Jurkat, Clone E6-1 (cell line): ENCODE measurements around the gene FZD4.
"Not testable (repeated sequence)": the region's sequence is repeated elsewhere in the genome, so short reads cannot be mapped to it uniquely, and the experiment has no call there.

ENCODE experiments used
- DNase-seq: peaks from one replicate; pipeline ENCODE4 v3.0.0-alpha.2; 2011; ENCODE audit warnings: low read depth, low spot score
- H3K4me3 ChIP-seq: 2 replicates; pipeline ENCODE4 v1.5.1; 2011; ENCODE audit warnings: mild to moderate bottlenecking, low read length, control low read depth, moderate library complexity

FZD4 gene

DNA sequence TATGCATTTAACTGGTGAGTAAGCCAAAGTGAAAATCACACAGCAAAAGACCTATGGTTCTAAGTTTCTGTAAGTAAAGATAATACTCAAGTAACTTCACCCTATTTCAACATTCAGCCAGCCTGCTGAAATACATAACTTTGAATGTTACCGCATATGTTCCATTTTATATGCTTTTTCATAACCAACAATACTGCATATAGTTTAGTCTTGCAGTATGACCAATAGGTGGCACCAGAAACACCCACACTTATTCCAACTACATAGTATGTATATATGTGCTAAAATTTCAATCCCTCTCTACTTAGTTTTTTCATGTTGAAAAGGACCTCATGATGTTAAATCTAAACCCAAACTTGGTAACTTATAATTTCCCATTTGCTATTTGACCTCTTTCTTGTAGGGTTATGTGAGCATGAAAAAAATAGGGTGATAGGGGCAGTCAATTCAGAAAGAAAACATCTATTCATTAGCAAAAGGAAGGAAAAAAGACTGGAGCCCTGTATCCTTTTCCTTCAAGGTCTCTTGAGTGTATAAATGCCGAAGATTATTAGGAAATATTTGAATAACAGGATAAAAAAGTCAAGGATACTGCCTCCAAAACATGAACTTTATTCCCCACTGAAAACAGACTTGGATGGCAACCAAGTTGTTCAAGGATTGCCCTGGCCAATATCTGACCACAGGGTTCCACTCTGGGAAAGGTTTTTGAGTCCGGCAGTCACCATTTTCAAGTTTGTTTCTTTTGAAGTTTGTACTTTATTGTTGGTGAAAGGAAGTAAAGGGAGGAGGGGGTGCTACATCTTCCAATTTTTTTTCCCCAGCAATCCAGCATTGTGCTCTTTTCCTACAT, 23.8 kb upstream of the FZD4 start:
- no peak overlapping the region for H3K4me3 ChIP-seq
- peak; percentile 31 for DNase-seq

DNA sequence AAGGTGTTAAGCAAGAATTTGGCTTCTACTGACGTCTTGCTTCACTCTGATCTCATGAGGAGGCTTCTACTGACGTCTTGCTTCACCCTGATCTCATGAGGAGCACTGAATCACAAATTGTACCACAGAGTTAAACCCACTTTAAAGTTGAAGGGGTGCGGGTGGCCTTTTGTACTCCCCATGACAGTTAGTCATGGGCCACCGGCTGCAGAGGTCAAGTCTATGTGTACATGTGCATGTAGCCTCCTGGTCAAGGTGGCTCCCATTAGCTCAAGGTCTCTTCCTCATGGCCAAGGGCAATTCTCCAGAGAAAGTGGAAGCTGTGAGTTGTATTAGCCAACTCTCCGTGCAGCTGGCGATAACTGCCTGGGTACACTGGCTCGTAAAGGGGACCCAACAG, 23.1 kb upstream of the FZD4 start:
- no peak overlapping the region for H3K4me3 ChIP-seq
- DNase-seq = no peak

DNA sequence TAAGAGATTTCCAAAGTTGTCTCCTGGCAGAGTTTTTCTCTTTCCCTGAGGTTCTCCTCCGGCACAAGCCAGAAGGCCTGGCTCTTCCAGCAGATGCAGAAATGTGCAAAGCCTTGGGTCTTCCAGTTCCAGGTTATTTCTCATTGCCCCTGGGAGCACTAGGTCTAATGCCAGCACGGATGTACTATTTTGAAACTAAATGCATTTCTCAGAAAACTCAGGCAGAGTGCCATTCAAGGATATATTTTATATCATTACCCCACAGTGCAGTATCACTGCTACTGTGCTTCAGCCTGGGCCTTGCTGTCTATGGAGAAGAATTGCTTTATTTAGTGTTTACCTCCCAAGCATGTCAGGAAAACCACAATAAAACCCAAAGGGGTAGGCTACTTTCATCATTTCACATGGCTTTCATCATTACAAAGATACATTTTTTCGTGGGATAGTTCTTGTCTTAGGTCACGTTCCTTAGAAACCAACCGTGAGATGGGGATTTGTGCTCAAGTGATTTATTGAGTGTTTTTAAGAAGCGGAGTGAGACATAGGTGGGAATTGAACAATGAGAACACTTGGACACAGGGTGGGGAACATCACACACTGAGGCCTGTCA, 22.4 kb upstream of the FZD4 start:
- H3K4me3 ChIP-seq = no peak overlapping the region
- no peak for DNase-seq

DNA sequence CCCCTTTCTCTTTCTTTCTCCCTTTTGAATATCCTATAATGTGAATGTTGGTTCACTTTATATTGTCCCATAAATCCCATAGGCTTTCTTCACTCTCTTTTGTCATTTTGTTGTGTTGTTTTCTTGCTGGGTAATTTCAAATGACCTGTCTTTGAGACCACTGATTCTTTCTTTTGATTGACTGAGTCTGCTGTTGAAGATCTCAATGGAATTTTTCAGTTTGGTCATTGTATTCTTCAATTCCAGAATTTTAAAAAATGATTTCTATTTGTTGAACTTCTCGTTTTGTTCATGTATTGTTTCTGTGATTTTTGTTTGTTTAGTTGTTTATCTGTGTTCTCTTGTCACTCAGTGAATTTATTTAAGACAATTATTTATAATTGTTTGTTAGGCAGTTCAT, 17.5 kb upstream of the FZD4 start:
- DNase-seq = no peak
- H3K4me3 ChIP-seq = no peak overlapping the region

DNA sequence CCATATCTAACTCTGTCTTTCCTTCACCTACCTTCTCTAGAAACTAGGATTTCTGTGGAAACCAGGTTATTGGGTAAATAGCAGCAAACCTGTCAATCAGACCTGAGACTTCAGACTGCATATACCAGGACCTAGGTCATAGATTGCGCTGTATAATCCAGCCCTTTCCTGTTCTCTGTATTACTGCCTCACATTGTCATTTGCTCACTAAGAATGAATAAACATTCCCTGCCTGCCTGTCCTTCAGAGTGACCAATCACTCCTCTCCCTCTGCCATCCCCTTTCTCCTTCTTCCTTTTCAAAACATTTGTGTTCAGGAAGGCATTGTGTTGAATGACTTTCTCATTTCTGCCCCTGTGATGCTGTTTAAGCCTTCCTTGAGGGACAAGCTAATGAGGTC, 14.1 kb upstream of the FZD4 start:
- H3K4me3 ChIP-seq = no peak overlapping the region
- DNase-seq = no peak

DNA sequence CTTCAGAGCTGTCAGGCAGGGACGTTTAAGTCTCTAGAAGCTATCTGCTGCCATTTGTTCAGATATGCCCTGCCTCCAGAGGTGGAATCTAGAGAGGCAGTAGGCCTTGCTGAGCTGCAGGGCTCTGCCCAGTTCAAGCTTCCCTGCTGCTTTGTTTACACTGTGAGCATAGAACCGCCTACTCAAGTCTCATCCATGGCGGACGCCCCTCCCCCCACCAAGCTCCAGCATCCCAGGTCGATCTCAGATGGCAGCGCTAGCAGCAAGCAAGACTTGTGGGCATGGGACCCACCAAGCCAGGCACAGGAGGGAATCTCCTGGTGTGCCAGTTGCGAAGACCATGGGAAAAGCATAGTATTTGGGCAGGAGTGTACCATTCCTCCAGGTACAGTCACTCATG, 12.4 kb upstream of the FZD4 start:
- H3K4me3 ChIP-seq, DNase-seq: not testable (repeated sequence)

DNA sequence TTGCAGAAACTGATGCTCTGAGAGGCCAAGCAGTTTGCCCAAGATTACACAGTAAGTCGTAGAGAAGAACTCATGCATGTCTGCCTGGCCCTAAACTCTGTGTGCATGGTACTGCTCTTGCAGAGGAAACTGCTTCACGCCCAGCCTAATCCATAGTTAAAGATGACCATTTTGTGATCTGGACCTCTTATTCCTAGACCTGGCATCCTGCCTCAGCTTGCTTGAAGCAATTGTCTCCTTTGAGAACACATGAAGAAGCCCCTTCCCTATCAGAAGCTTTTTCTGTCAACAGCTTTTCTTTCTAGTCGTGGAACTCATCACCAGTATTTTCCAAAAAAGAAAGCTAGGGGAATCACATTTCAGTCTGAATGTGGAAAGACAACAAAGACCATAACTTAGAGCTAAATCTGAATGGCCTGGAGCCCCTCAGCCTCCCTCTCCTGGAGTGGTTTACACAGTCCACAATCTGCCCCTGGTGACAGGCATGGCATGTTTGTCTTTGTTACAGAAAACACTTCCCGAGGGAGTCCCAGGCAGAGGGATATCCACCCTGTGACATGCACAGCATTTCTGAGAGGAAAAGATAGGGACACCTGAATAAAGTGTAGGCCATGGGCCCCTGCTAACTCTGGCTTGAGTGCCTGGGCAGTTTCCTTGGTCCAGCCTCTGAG, 2.9 kb upstream of the FZD4 start:
- DNase-seq = no peak
- no peak overlapping the region for H3K4me3 ChIP-seq

DNA sequence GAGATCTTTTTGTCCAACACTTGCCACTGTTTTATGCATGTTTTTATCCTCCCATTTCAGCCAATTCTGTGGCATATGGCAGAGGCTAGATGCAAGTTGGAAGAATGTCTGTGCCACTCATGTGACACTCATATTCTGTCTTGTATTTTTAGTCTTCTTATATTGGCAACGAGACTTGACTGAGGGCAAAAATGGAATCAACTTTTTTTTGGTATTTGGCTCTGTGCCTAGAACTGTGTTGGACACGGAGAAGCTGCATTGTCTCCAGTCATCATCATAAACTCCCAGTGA, 1.7 kb upstream of the FZD4 start:
- DNase-seq = no peak
- H3K4me3 ChIP-seq = no peak overlapping the region

DNA sequence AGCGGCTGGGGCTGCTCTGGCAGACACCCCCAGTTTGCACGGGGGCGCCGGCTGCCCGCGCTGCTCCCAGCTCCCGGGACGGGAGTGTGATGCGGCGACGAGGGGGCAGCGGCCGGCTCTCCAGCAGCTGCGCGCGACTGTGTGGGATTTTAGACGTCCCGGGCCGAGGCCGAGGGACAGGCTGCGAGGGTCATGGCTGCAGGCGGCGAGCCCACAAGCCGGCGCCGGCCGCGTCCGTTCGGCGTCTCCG, 159 bp downstream of the FZD4 start:
- DNase-seq = no peak
- H3K4me3 ChIP-seq = no peak overlapping the region

DNA sequence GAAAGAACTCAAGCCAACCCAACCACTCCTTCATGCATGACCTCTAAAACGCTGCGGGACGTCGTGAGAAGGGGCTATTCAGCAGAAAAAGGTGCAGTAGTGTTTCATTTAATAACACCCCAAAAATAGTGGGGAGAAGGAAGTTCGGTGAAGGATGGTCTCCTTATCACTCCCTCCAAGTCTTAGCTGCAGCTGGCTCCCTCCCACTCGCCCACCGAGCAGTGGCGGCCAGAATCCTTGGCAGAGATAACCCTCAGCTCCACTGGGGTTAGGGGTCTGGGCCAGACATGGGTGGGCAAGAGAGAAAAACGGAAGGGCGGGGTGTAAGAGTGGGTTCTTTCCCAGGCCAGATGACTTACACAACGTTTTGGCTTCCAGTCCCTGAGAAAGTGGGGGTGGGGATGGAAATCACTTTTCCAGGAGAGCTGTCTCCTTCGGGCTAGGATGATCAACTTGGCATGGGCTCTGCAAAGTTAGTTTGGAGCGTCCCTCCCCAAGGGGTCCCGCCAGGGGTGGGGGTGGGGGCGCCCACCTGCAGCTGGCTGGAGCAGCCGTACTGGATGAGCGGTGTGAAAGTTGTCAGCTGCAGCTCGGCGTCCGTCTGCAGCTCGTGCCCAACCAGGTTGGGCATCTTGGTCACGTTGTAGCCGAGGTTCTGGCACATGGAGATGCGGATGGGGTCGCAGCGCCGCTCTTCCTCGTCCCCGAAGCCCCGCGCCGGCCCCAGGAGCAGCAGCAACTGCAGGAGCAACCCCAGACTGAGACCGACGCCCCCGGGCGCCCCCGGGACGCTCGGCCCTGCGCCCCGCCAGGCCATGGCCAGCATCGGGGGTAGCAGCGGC, 705 bp downstream of the FZD4 start:
- no peak for DNase-seq
- H3K4me3 ChIP-seq = no peak overlapping the region

DNA sequence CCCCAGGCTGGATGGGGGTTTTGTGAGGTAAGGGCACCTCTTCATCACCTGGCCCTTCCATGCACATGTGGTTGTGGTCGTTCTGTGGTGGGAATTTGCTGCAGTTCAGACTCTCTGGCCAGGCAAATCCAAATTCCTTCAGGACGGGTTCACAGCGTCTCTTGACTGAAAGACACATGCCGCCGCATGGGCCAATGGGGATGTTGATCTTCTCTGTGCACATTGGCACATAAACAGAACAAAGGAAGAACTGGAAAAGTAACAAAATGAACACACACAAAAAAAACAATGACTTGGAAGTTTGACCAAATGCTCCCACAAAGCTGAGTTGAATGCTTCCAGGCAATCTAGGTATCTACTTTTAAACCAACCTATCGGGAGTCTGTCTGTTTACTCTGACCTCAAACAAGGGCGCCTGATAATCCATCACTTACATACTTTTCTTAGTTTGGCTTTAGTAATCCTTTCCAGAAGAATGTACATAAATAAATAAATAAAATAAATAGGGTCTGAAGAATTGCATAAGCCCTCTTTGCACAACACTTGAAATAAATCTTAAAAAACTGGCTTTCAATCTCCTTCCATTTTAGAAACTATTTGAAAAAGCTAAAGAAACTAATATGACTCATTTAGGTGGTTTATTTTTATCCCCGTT, 2.8 kb downstream of the FZD4 start:
- no peak overlapping the region for H3K4me3 ChIP-seq
- DNase-seq = no peak

DNA sequence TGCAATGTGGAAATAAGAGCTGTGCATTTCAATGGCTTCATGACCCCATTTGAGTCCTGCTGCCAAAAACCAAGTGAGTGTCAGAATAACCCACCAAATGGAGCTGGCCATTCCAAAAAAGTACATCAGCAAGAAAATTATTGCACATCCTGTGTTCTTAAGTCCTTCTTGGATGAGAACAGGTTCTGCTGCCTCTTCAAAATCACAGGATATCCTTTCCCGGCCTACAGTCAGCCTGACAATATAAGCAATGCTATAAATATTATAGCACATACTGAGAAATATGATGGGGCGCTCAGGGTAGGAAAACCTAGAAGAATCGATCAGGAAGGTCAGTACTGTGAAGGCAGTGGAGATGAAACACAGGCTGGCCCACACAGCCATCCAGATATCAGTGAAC, 3.5 kb downstream of the FZD4 start:
- no peak for DNase-seq
- no peak overlapping the region for H3K4me3 ChIP-seq

DNA sequence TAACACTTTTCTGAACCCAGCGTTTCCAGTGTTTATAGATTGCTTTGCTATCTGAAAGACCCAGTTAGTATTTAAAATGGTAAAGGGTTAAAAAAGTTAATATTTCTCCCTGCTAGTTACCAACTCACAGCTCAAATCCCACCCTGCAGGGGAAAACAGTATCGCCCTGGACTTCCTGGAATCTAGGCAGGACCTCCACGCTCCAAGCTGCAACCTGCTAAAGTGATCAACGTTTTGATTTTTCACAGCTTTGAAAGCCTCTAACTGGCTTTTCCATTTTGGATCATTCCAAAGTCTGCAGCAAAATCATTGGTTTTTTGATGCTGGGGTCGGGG, 4.6 kb downstream of the FZD4 start:
- DNase-seq = no peak
- H3K4me3 ChIP-seq = no peak overlapping the region

DNA sequence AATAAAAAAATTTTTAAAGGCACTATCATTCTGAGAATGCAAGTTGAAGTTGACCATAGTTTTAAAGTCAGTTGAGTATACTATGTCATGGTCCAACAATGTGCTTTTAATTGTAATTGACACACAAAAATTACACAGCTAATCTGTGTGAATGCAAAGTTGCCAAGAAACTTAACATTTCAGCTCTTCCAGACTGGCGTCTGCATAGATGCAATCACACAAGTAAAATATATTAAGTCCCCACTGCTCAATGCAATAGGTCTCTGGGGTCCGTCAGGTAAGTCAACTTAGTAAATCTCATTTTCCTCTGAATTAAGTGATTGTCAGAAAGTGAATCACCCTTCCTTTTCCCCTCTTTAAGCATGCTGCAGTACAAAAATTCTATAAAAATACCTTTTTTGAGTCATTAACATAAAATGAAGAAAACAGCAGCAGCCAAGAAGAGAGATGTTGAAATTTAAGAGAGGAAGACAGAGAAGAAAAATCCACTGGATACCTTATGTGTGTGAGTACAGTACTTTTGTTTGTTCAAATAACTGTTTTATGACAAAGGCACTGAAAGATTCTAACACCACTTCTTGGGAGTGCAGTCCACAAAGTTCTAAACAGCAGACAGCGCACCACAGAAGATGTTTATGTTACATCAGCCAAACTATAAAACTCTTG, 5.1 kb downstream of the FZD4 start:
- no peak for DNase-seq
- H3K4me3 ChIP-seq = no peak overlapping the region

DNA sequence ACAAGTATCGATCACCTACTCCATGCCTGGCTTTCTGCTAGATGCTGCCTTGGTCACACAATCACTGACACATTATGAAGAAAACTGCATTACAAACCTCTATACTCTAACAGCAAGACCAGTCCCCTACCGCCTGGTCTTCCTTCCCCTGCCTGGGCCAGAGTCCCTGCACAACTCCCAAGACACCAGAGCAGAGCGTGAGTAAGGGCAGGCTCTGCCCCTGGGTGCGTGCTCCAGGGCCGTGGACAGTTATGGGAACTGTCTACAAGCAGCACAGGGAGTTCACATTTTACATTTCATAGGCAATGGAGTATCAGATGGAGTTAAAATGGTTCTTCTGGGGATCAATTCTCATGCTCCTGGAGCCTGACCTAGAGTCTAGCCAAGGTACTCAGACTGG, 6.5 kb downstream of the FZD4 start:
- H3K4me3 ChIP-seq = no peak overlapping the region
- no peak for DNase-seq

DNA sequence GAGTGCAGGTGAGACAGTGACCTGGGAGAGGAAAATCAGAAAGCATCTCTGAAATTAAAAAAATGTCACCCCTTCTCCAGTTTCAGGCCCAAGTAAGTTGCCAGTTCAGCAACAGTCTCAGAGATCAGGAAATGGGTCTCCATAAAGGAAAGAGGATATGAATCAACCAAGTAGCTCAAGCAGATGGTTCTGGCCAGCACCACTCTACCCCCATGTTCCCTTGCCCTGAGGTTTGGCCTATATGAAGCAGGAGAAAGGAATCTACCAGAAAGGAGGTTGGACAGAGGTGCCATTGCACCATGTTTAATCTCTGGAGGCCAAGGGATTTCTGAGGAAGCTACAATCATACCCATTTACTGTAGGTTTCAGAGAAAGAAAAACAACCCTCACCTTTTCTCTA, 7.7 kb downstream of the FZD4 start:
- no peak overlapping the region for H3K4me3 ChIP-seq
- DNase-seq = no peak

DNA sequence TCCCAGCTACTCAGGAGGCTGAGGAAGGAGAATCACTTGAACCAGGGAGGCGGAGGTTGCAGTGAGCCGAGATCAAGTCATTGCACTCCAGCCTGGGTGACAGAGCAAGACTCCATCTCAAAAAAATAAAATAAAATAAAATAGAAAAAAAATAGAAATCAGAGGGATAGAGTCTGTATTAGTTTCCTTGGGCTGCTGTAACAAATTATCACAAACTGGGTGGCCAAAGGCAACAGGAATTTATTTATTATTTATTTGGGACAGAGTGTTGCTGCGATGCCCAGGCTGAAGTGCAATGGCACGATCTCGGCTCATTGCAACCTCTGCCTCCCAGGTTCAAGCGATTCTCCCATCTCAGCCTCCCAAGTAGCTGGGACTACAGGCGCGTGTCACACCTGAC, 11.7 kb downstream of the FZD4 start:
- DNase-seq, H3K4me3 ChIP-seq: not testable (repeated sequence)

DNA sequence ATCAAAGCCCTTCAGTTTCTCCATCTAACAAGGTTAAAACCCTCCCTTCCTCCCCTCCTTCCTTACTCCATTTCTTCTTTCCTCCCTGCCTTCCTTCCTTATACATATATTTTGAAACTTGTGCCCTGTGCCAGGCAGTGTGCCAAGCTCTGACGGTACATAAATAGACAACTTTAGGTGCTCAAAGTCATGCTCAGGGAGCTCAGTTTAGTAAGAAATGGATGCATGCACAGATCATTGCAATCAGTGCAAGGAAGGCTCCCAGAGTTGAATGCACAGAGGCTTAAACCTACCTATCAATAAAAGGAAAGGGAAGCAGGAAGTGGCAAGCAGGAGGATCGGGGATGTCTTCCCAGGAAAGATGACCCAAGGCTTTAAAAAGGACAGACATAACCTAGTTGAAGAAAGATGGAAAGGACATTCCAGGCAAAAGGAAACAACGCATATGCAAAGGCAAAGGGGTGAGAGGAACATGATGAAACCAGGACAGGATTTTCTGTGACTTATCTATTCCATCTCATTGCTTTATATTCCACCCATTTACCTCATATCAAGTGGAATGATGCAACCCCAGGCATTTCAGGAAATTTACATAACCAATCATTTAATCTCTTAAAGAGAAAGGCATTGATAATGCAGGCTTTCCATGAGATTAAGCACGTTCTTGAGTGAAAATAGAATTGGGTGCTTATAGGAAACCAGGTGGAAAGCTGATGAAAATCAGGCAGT, 13.2 kb downstream of the FZD4 start:
- DNase-seq = no peak
- H3K4me3 ChIP-seq = no peak overlapping the region
